ENCODE data around the gene CYB5R4. TPM values are rescaled to one million over a fixed set of nuclear protein-coding genes. Genes with fewer than 3 reads are reported as not detected.

CYB5R4 gene
- total and polyA plus RNA-seq, 2 of the 8 experiments (the other 6 are each of a cell fraction or from before 2014, with no cell fraction given) = 2.8 to 14.6 TPM

GRCh38 chr6:83976037-83976755 is 116.7 kb downstream of the CYB5R4 start (continued):
- peak; percentile 97 for TF ChIP-seq CHD7 (IDR thresholded peaks at IDR 0.05; ENCODE audit: insufficient replicate concordance, low read length)
